Adrenal gland (tissue), 12 donors: ENCODE results near the gene STARD9. TPM values are rescaled to one million over a fixed set of nuclear protein-coding genes. Genes with fewer than 3 reads are reported as not detected.

Experiments
- DNase-seq, 7 donors: peaks; one replicate each; pipeline ENCODE4 v3.0.0-alpha.2; 2019 to 2020
- H3K27ac ChIP-seq, 5 donors: fragments of 200-600 bp; sonication (generic) in 4 of 5; 1 replicate in 3 of 5; 2 replicates in 2 of 5; pipeline versions ENCODE4 v1.5.1 to v1.8.0; 2016 to 2020; ENCODE audit warnings: mild to moderate bottlenecking in 1 of 5
- H3K27me3 ChIP-seq: fragments of 200-600 bp; 2 replicates; pipeline ENCODE4 v1.8.0; 2021
- H3K36me3 ChIP-seq, 2 donors: fragments of 200-600 bp; replicated peaks in 1 of 2; 1 replicate in 1 of 2; 2 replicates in 1 of 2; pipeline versions ENCODE4 v1.5.1 to v1.8.0; 2018 to 2022
- H3K4me1 ChIP-seq, 2 donors: fragments of 200-600 bp; replicated peaks in 1 of 2; 1 replicate in 1 of 2; 2 replicates in 1 of 2; pipeline versions ENCODE4 v1.5.1 to v1.8.0; 2018 to 2021
- H3K4me3 ChIP-seq, 4 donors: fragments of 200-600 bp; sonication (generic) in 3 of 4; one replicate each; pipeline ENCODE4 v1.5.1; 2016 to 2018
- H3K9me3 ChIP-seq, 3 donors: fragments of 200-600 bp; sonication (generic) in 1 of 3; replicated peaks in 1 of 3; 1 replicate in 2 of 3; 2 replicates in 1 of 3; pipeline versions ENCODE4 v1.5.1 to v1.8.0; 2016 to 2021
- CTCF ChIP-seq, 6 experiments: fragments of 450-650 bp in 4 of 6; fragments of 200-600 bp in 2 of 6; sonication (generic) in 1 of 6; IDR thresholded peaks; 1 replicate in 5 of 6; 2 replicates in 1 of 6; pipeline versions ENCODE4 v1.5.1 to v1.8.0; 2016 to 2021; ENCODE audit warnings: antibody characterized with exemption in 6 of 6, mild to moderate bottlenecking in 2 of 6, moderate library complexity in 1 of 6
- POLR2A ChIP-seq, 2 donors: fragments of 450-650 bp; IDR thresholded peaks; one replicate each; pipeline ENCODE4 v1.6.1; 2017; ENCODE audit warnings: antibody characterized with exemption in 2 of 2, mild to moderate bottlenecking in 2 of 2, moderate library complexity in 1 of 2
- WGBS, 4 donors: extraction: QIAGEN DNeasy Blood & Tissue Kit in 2 of 4; methylation state at CpG; one replicate each; pipeline versions ENCODE4 v1.1.5 to v1.1.7; 2013 to 2017; 5-methylcytosine and 5-hydroxymethylcytosine counted together
- intact Hi-C, 2 donors: fragments of 100-400 bp; cut with DNase I; formaldehyde crosslinking; loops; one replicate each; pipeline versions ENCODE4 v1.14.1 to v1.15.0; 2022 to 2023
- polyA plus RNA-seq, 3 donors: library from polyadenylated mRNA; stranded (reverse); fragments of 200-250 nt in 2 of 3; fragments of 350-450 nt in 1 of 3; fragmentation: Illumina TruSeq in 1 of 3; extraction: RNeasy Lipid Tissue Mini Kit (QIAGEN cat#74804) in 1 of 3; gene quantifications; one replicate each; pipeline ENCODE4 v1.2.3, GENCODE V29; 2013 to 2014
- total RNA-seq, 9 donors: library from RNA; depleted of rRNA in 4 of 9; stranded (reverse); fragments of >200 nt in 4 of 9; fragments of 120-200 nt in 1 of 9; fragmentation: NEBNext Ultra II Directional in 1 of 9; extraction: Animal tissue kit (Norgen Biotek cat#: 25700) in 1 of 9; gene quantifications; one replicate each; pipeline versions ENCODE4 v1.1.0 to v1.2.4, GENCODE V29; 2013 to 2023
- donor health status: healthy with polysubstance abuse.
- donor health status: Bipolar disorder and iron deficiency.
- donor health status: DM: yes; HTN: yes; CAD: no.
- donor health status: DM: no; HTN: no; CAD: no.
- donor health status: DM: no; HTN: no; CAD: no.
- donor health status: DM: yes; HTN: yes; CAD: no.

STARD9 gene
- total and polyA plus RNA-seq, 12 donors, result 0.71 to 8.7 (median 3.5) TPM

DNA sequence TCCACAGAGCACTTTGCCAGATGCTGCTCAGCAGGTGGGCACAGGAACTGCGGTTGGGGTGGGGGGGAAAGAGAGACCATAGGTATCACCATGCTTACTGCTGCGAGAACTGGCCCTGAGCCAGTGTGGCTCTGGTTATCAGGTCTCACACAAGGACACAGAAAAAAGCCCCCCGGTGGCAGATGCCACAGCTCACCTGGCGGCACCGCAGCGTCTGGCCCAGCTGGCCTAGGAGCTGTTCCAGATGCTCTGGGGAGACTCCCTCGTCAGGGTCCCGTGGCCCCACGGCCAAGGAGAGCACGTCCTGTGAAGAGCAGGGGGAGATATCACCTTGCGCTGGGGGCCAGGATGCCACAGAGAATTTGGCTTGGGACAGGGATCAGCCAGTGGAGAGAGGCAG is 150.7 kb downstream of the STARD9 start:
- H3K36me3 ChIP-seq, result peaks cover 0 to 87% of the 10 kb centered on the region in 2 donors
- TF ChIP-seq POLR2A (IDR thresholded peaks at IDR 0.05), result no peak
- no peak for TF ChIP-seq CTCF (IDR thresholded peaks at IDR 0.05)
- 85 to 87% (median 86%) methylated on average over 3 to 11 of the region's 11 CpGs for WGBS, 4 donors
- H3K9me3 ChIP-seq, result no peaks in the 10 kb centered on the region
- DNase-seq, result no peak
- H3K4me3 ChIP-seq, result no peak overlapping the region
- no peaks in the 10 kb centered on the region for H3K27me3 ChIP-seq
- intact Hi-C loops, result no loop called here
- H3K4me1 ChIP-seq, result no peaks in the 10 kb centered on the region
- H3K27ac ChIP-seq, result no peak overlapping the region

DNA sequence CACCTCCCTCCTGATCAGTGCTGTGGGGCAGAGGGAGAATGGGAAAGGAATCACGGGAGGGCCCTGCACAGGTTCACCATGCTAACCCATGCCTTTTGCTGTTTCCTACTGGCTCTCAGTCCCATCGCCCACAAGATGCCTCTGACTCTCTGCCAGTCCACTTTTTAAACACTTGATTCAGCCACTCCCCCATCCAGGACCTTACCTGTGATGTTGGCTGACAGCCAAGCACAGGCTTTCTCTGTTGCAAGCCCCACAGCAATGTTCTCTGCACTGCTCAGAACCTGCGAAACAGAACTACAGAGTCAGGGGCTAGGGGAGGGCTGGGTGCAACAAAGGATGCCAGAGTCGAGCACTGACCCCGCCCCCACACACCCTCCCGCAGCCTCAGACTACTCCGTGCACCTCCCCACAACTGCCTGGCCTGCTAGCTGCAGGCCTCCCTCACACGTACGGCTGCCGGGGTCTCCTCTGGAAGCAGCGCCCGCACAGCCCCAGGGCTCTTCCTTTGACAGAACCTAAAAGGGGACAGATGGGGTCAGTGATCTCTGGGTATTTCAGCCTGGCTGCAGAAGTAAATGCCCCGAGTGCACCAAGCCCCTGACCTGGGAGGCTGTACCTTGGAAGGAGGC is 152.5 kb downstream of the STARD9 start:
- WGBS, 4 donors, result 82 to 88% (median 87%) methylated on average over 6 to 13 of the region's 13 CpGs
- intact Hi-C loops, result no loop called here
- no peaks in the 10 kb centered on the region for H3K27me3 ChIP-seq

DNA sequence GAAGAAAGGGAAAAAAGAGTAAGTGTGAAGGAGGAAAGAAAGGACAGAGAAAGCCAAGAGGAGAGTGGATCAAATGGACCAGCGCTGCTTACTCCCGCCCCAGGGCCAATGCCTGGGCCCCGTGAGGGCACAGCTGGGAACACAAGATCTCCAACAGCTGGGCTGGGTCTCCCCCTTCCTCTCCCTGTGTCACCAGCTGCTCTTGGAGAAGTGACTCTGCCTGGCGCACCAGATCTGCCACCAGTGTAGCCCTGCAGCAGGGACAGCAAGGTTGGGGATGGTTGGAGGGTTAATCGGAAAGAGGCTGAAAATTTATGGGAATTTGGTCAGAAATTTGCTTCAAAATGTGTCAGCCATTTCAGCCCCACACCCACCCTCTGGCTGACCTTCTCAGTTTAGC is 153.2 kb downstream of the STARD9 start:
- 85 to 98% (median 90%) methylated on average over 5 of the region's 5 CpGs for WGBS, 4 donors
- Histone ChIP-seq H3K4me1 (no peaks in the 10 kb centered on the region), H3K27ac (no peak overlapping the region), H3K9me3 (no peaks in the 10 kb centered on the region), H3K27me3 (no peaks in the 10 kb centered on the region), H3K36me3 (peaks cover 0 to 100% of the 10 kb centered on the region in 2 donors), H3K4me3 (no peak overlapping the region)
- TF ChIP-seq POLR2A (IDR thresholded peaks at IDR 0.05) (no peak), CTCF (IDR thresholded peaks at IDR 0.05) (no peak)
- intact Hi-C loops, result no loop called here
- no peak for DNase-seq

More for the DNA sequence above, 152.5 kb downstream of the STARD9 start:
- TF ChIP-seq CTCF (IDR thresholded peaks at IDR 0.05) (no peak), POLR2A (IDR thresholded peaks at IDR 0.05) (no peak)
- H3K9me3 ChIP-seq, result no peaks in the 10 kb centered on the region
- H3K27ac ChIP-seq, result no peak overlapping the region
- no peaks in the 10 kb centered on the region for H3K4me1 ChIP-seq
- DNase-seq, result no peak
- H3K4me3 ChIP-seq, result no peak overlapping the region
- peaks cover 0 to 100% of the 10 kb centered on the region in 2 donors for H3K36me3 ChIP-seq

DNA sequence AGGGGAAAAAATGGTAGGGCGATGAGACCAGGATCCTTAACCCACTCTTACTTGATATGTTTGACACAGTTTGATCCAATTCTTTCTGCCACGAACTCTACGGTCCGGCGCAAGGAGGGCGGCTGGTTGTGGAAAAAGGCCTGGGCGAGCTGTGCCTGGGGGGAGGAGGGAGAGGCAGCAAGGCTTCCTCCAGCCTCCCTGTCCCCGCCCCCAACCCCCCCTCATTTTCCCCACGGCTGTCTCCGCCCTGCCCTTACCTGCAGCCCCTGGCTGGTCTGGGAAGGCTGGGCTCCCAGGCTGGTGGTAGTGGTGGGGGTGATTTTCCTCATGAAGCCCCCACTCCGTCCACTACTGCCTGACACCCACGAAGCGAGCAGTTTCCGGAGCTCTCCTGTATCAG is 153.6 kb downstream of the STARD9 start:
- no peak for DNase-seq
- intact Hi-C loops, result no loop called here
- Histone ChIP-seq H3K27ac (no peak overlapping the region), H3K36me3 (peaks cover 0 to 100% of the 10 kb centered on the region in 2 donors), H3K27me3 (no peaks in the 10 kb centered on the region), H3K4me1 (no peaks in the 10 kb centered on the region), H3K9me3 (no peaks in the 10 kb centered on the region), H3K4me3 (no peak overlapping the region)
- 88 to 95% (median 89%) methylated on average over 10 to 14 of the region's 14 CpGs for WGBS, 4 donors
- TF ChIP-seq POLR2A (IDR thresholded peaks at IDR 0.05) (no peak), CTCF (IDR thresholded peaks at IDR 0.05) (no peak)
